ENCODE measurements around the gene ZCWPW2. TPM values are rescaled to one million over a fixed set of nuclear protein-coding genes. Genes with fewer than 3 reads are reported as not detected.

The ZCWPW2 gene
- total RNA-seq, 2 experiments from 2014 or later: 0.25 to 0.48 TPM

GRCh38 chr3:28544831-28545230 lies 196.3 kb downstream of the ZCWPW2 start:
- Mint-ChIP-seq H3K36me3 (ENCODE audit: low read depth) (no peaks in the 10 kb centered on the region), H3K4me3 (no peak overlapping the region), H3K27me3 (no peaks in the 10 kb centered on the region), H3K9me3 (peaks cover 8% of the 10 kb centered on the region), H3K27ac (no peak overlapping the region), H3K4me1 (no peaks in the 10 kb centered on the region)
- ChIA-PET POLR2A (no interaction called here), CTCF (no interaction called here)
- DNase-seq: no peak

- peaks cover 5% of the 10 kb centered on the region for H3K9me3 Mint-ChIP-seq
- H3K4me3 Mint-ChIP-seq: no peak overlapping the region
- ChIA-PET POLR2A (no interaction called here), CTCF (no interaction called here)
- no peak for DNase-seq
- no peaks in the 10 kb centered on the region for H3K27me3 Mint-ChIP-seq
- H3K4me1 Mint-ChIP-seq: no peaks in the 10 kb centered on the region
- no peaks in the 10 kb centered on the region for H3K36me3 Mint-ChIP-seq (ENCODE audit: low read depth)
- H3K27ac Mint-ChIP-seq: no peak overlapping the region
Observed at GRCh38 chr3:28547677-28548076, 199.2 kb downstream of the ZCWPW2 start.

GRCh38 chr3:28553175-28553574 lies 204.7 kb downstream of the ZCWPW2 start:
- no peaks in the 10 kb centered on the region for H3K4me1 Mint-ChIP-seq
- no peaks in the 10 kb centered on the region for H3K27me3 Mint-ChIP-seq
- CTCF ChIA-PET: no interaction called here
- H3K4me3 Mint-ChIP-seq: no peak overlapping the region
- no peaks in the 10 kb centered on the region for H3K36me3 Mint-ChIP-seq (ENCODE audit: low read depth)
- no peak for DNase-seq
- H3K9me3 Mint-ChIP-seq: no peaks in the 10 kb centered on the region
- POLR2A ChIA-PET: no interaction called here
- H3K27ac Mint-ChIP-seq: no peak overlapping the region

GRCh38 chr3:28556195-28556594 lies 207.7 kb downstream of the ZCWPW2 start:
- POLR2A ChIA-PET: no interaction called here
- no peaks in the 10 kb centered on the region for H3K4me1 Mint-ChIP-seq
- no peaks in the 10 kb centered on the region for H3K36me3 Mint-ChIP-seq (ENCODE audit: low read depth)
- no peaks in the 10 kb centered on the region for H3K9me3 Mint-ChIP-seq
- DNase-seq: no peak
- H3K27ac Mint-ChIP-seq: no peak overlapping the region
- CTCF ChIA-PET: no interaction called here
- H3K4me3 Mint-ChIP-seq: no peak overlapping the region
- no peaks in the 10 kb centered on the region for H3K27me3 Mint-ChIP-seq

- ChIA-PET POLR2A (no interaction called here), CTCF (no interaction called here)
- Mint-ChIP-seq H3K27ac (no peak overlapping the region), H3K4me1 (no peaks in the 10 kb centered on the region), H3K27me3 (no peaks in the 10 kb centered on the region), H3K9me3 (no peaks in the 10 kb centered on the region), H3K36me3 (ENCODE audit: low read depth) (no peaks in the 10 kb centered on the region), H3K4me3 (no peak overlapping the region)
- no peak for DNase-seq
Observed at GRCh38 chr3:28564211-28564610, 215.7 kb downstream of the ZCWPW2 start.

- ChIA-PET POLR2A (no interaction called here), CTCF (interaction anchor here (0.6 kb wide), 1 partner anchor 33 kb away, joined by 3 read pairs; no protein-coding TSS in a partner anchor)
- H3K27ac Mint-ChIP-seq: no peak overlapping the region
- no peak overlapping the region for H3K4me3 Mint-ChIP-seq
- H3K36me3 Mint-ChIP-seq (ENCODE audit: low read depth): no peaks in the 10 kb centered on the region
- DNase-seq: no peak
- peaks cover 14% of the 10 kb centered on the region for H3K27me3 Mint-ChIP-seq
- no peaks in the 10 kb centered on the region for H3K4me1 Mint-ChIP-seq
- H3K9me3 Mint-ChIP-seq: no peaks in the 10 kb centered on the region
Observed at GRCh38 chr3:28569357-28569756, 220.8 kb downstream of the ZCWPW2 start.

DNA sequence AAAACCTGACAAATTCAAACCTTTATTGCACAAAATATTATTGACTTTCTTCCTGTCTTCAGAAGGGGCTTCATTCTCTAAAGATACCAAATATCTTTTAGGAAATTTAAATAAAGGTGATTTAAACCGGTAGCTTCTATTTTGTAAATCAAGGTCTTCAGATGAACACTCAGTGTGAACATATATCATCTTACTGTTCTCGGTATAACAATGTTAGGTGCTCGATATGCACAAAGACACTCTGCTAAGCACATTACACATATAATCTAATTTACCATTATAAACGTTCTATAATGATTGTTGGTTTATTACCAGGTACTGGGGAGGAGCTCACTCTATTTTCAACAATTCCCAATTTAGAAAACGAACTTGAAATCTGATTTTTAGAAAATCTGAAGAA lies 225.5 kb downstream of the ZCWPW2 start:
- Mint-ChIP-seq H3K27me3 (peaks cover 46% of the 10 kb centered on the region), H3K27ac (no peak overlapping the region), H3K36me3 (ENCODE audit: low read depth) (peaks cover 5% of the 10 kb centered on the region), H3K4me3 (no peak overlapping the region), H3K4me1 (peaks cover 3% of the 10 kb centered on the region), H3K9me3 (no peaks in the 10 kb centered on the region)
- POLR2A ChIA-PET: no interaction called here
- no peak for DNase-seq
- CTCF ChIA-PET: interaction anchor here (1.3 kb wide), 1 partner anchor 257 kb away, joined by 3 read pairs; no protein-coding TSS in a partner anchor

- no peaks in the 10 kb centered on the region for H3K9me3 Mint-ChIP-seq
- CTCF ChIA-PET: interaction anchor here (1.3 kb wide), 1 partner anchor 258 kb away, joined by 3 read pairs; no protein-coding TSS in a partner anchor
- no peak for DNase-seq
- POLR2A ChIA-PET: no interaction called here
- peaks cover 51% of the 10 kb centered on the region for H3K27me3 Mint-ChIP-seq
- H3K4me3 Mint-ChIP-seq: no peak overlapping the region
- H3K27ac Mint-ChIP-seq: no peak overlapping the region
- H3K36me3 Mint-ChIP-seq (ENCODE audit: low read depth): peaks cover 5% of the 10 kb centered on the region
- peaks cover 3% of the 10 kb centered on the region for H3K4me1 Mint-ChIP-seq
Observed at GRCh38 chr3:28575100-28575745, 226.7 kb downstream of the ZCWPW2 start.

Other genes starting within 250 kb of the ZCWPW2 start
- 10 to 100 TPM; 18.8 to 21.0 TPM for gene CMC1, start 107.1 kb upstream of the ZCWPW2 start, total RNA-seq
- 10 to 100 TPM; 75.5 to 80.1 TPM for gene AZI2, start 103 bp downstream of the ZCWPW2 start, total RNA-seq